Lower leg skin (tissue), 3 donors: Measurements from ENCODE around the gene CGB5.
"Not testable (repeated sequence)": the region's sequence is repeated elsewhere in the genome, so short reads cannot be mapped to it uniquely, and the experiment has no call there.

ENCODE experiments used
- POLR2A ChIP-seq, 2 donors: fragments of 450-650 bp; IDR thresholded peaks; one replicate each; pipeline ENCODE4 v1.6.1; 2016 to 2017; ENCODE audit warnings: antibody characterized with exemption in 2 of 2, mild to moderate bottlenecking in 1 of 2, moderate library complexity in 1 of 2
- TF ChIP-seq, protein P1 (sequence below), 3 donors: fragments of 450-650 bp; IDR thresholded peaks; one replicate each; pipeline ENCODE4 v1.5.1; 2016; ENCODE audit warnings: antibody characterized with exemption in 3 of 3, mild to moderate bottlenecking in 3 of 3, moderate library complexity in 2 of 3

DNA sequence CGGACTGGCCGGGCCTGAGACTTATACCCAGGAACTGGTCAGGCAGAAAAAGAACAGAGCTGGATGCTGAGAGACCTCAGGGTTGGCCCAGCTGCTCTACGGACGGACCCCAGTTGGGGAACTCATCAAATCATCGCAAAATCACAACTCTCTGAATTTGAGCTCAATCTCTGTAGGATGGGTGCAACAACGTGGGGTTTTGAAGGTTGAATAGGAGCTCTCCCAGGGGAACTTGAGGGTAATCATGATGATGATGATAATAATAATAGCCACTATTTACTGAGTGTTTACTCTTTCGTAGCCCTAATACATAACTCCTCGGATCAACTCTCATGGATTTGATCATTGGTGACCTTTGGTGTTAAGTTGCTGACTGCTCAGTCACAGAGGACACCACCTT is 13.3 kb upstream of the CGB5 start:
- TF ChIP-seq, protein P1, sequence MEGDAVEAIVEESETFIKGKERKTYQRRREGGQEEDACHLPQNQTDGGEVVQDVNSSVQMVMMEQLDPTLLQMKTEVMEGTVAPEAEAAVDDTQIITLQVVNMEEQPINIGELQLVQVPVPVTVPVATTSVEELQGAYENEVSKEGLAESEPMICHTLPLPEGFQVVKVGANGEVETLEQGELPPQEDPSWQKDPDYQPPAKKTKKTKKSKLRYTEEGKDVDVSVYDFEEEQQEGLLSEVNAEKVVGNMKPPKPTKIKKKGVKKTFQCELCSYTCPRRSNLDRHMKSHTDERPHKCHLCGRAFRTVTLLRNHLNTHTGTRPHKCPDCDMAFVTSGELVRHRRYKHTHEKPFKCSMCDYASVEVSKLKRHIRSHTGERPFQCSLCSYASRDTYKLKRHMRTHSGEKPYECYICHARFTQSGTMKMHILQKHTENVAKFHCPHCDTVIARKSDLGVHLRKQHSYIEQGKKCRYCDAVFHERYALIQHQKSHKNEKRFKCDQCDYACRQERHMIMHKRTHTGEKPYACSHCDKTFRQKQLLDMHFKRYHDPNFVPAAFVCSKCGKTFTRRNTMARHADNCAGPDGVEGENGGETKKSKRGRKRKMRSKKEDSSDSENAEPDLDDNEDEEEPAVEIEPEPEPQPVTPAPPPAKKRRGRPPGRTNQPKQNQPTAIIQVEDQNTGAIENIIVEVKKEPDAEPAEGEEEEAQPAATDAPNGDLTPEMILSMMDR (IDR thresholded peaks at IDR 0.05) = not testable (repeated sequence)
- not testable (repeated sequence) for TF ChIP-seq POLR2A (IDR thresholded peaks at IDR 0.05)
